ENCODE results near the gene ARHGAP25. TPM values are rescaled to one million over a fixed set of nuclear protein-coding genes. Genes with fewer than 3 reads are reported as not detected.

Gene ARHGAP25
- polyA plus RNA-seq, 1 donor (not counting 4 experiments of a cell fraction or from before 2014, with no cell fraction given): 25.3 TPM

- no peaks in the 10 kb centered on the region for H3K36me3 ChIP-seq (ENCODE audit: control insufficient read depth in 2 of 2, extremely low read depth in 1 of 2, insufficient read depth in 2 of 2, low read length in 2 of 2)
- no peak for FAIRE-seq
- dilution Hi-C loops (cut with MboI; ENCODE audit: extremely low pct_ligation_motif_present, low sequenced_read_pairs): no loop called here
- no peaks in the 10 kb centered on the region for H3K27me3 ChIP-seq (ENCODE audit: control insufficient read depth, extremely low read depth, insufficient read depth, low read length)
- H3K9me1 ChIP-seq (ENCODE audit: control insufficient read depth, extremely low read depth, insufficient read depth, low read length): no peaks in the 10 kb centered on the region
- no peak overlapping the region for H3K9ac ChIP-seq (ENCODE audit: control insufficient read depth, extremely low read depth, insufficient read depth, low read length)
- H4K20me1 ChIP-seq (ENCODE audit: control insufficient read depth, extremely low read depth, insufficient read depth, low read length): no peaks in the 10 kb centered on the region
- no peak overlapping the region for H3K27ac ChIP-seq (ENCODE audit: control insufficient read depth, insufficient read depth, low read length)
- H3K4me2 ChIP-seq (ENCODE audit: control insufficient read depth, extremely low read depth, insufficient read depth, low read depth, low read length): no peak overlapping the region
- DNase-seq (ENCODE audit: low read depth, low spot score): no peak
- H3K9me3 ChIP-seq (ENCODE audit: control insufficient read depth, low read depth, low read length): no peaks in the 10 kb centered on the region
- no peak for TF ChIP-seq CTCF (optimal IDR thresholded peaks at IDR 0.05 in 1 of 3, IDR thresholded peaks at IDR 0.05 in 1 of 3, conservative IDR thresholded peaks at IDR 0.05 in 1 of 3; ENCODE audit: extremely low read depth in 1 of 3, insufficient read depth in 2 of 3, low read length in 3 of 3)
- TF ChIP-seq EZH2 (IDR thresholded peaks at IDR 0.05; ENCODE audit: low read length): no peak
- no peak overlapping the region for H3K4me3 ChIP-seq (ENCODE audit: control insufficient read depth in 2 of 3, extremely low read depth in 1 of 3, insufficient read depth in 2 of 3, low read depth in 1 of 3, low read length in 3 of 3)
- peaks cover 6% of the 10 kb centered on the region for H3K4me1 ChIP-seq (ENCODE audit: control insufficient read depth, extremely low read depth, insufficient read depth, low read length)
- no peak overlapping the region for H2AFZ ChIP-seq (ENCODE audit: control insufficient read depth, low read length)
- no peaks in the 10 kb centered on the region for H3K79me2 ChIP-seq (ENCODE audit: control insufficient read depth, insufficient read depth, low read length)
These were observed 18.7 kb downstream of the ARHGAP25 start for GRCh38 chr2:68753318-68753717.

GRCh38 chr2:68755071-68755470 is 20.5 kb downstream of the ARHGAP25 start:
- Histone ChIP-seq H3K4me2 (ENCODE audit: control insufficient read depth, extremely low read depth, insufficient read depth, low read depth, low read length) (no peak overlapping the region), H3K9me3 (ENCODE audit: control insufficient read depth, low read depth, low read length) (no peaks in the 10 kb centered on the region), H3K27me3 (ENCODE audit: control insufficient read depth, extremely low read depth, insufficient read depth, low read length) (no peaks in the 10 kb centered on the region), H4K20me1 (ENCODE audit: control insufficient read depth, extremely low read depth, insufficient read depth, low read length) (no peaks in the 10 kb centered on the region), H3K9ac (ENCODE audit: control insufficient read depth, extremely low read depth, insufficient read depth, low read length) (no peak overlapping the region), H3K4me1 (ENCODE audit: control insufficient read depth, extremely low read depth, insufficient read depth, low read length) (peaks cover 6% of the 10 kb centered on the region), H3K9me1 (ENCODE audit: control insufficient read depth, extremely low read depth, insufficient read depth, low read length) (no peaks in the 10 kb centered on the region), H2AFZ (ENCODE audit: control insufficient read depth, low read length) (no peak overlapping the region), H3K27ac (ENCODE audit: control insufficient read depth, insufficient read depth, low read length) (no peak overlapping the region), H3K4me3 (ENCODE audit: control insufficient read depth in 2 of 3, extremely low read depth in 1 of 3, insufficient read depth in 2 of 3, low read depth in 1 of 3, low read length in 3 of 3) (no peak overlapping the region), H3K36me3 (ENCODE audit: control insufficient read depth in 2 of 2, extremely low read depth in 1 of 2, insufficient read depth in 2 of 2, low read length in 2 of 2) (no peaks in the 10 kb centered on the region), H3K79me2 (ENCODE audit: control insufficient read depth, insufficient read depth, low read length) (no peaks in the 10 kb centered on the region)
- DNase-seq (ENCODE audit: low read depth, low spot score): no peak
- dilution Hi-C loops (cut with MboI; ENCODE audit: extremely low pct_ligation_motif_present, low sequenced_read_pairs): no loop called here
- no peak for FAIRE-seq
- no peak for TF ChIP-seq EZH2 (IDR thresholded peaks at IDR 0.05; ENCODE audit: low read length)
- no peak for TF ChIP-seq CTCF (optimal IDR thresholded peaks at IDR 0.05 in 1 of 3, IDR thresholded peaks at IDR 0.05 in 1 of 3, conservative IDR thresholded peaks at IDR 0.05 in 1 of 3; ENCODE audit: extremely low read depth in 1 of 3, insufficient read depth in 2 of 3, low read length in 3 of 3)

All from keratinocyte (primary cell).